Testis (tissue), 2 donors: ENCODE results near the gene AARS2.

ENCODE experiments used
- POLR2A ChIP-seq: fragments of 450-650 bp; IDR thresholded peaks from one replicate; pipeline ENCODE4 v1.6.1; 2017; ENCODE audit warnings: antibody characterized with exemption, mild to moderate bottlenecking, moderate library complexity
- TF ChIP-seq, protein P1 (sequence below), 3 experiments: fragments of 450-650 bp in 2 of 3; fragments of 200-600 bp in 1 of 3; sonication (generic) in 1 of 3; IDR thresholded peaks; one replicate each; pipeline ENCODE4 v1.5.1; 2016 to 2019; ENCODE audit warnings: antibody characterized with exemption in 3 of 3, mild to moderate bottlenecking in 2 of 3, moderate library complexity in 1 of 3

DNA sequence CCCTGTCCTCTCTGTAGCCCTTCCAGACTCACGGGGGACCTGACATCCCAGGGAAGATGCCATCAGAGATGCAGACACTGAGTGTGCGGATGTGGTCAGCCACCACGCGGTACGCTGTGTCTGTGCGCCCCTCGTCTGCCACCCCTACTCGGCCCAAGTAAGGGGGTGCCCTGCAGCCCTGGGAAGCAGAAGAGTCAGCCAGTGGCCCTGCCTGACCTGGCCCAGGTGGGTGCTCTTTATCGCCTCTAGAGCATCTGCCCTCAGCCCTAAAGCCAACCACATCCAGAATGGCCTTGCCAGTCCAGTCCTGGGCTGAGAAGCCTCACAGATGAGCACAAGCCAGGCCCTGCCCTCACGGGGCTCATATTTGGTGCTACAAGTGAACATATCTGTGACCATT is 5.9 kb downstream of the AARS2 start:
- TF ChIP-seq, protein P1, sequence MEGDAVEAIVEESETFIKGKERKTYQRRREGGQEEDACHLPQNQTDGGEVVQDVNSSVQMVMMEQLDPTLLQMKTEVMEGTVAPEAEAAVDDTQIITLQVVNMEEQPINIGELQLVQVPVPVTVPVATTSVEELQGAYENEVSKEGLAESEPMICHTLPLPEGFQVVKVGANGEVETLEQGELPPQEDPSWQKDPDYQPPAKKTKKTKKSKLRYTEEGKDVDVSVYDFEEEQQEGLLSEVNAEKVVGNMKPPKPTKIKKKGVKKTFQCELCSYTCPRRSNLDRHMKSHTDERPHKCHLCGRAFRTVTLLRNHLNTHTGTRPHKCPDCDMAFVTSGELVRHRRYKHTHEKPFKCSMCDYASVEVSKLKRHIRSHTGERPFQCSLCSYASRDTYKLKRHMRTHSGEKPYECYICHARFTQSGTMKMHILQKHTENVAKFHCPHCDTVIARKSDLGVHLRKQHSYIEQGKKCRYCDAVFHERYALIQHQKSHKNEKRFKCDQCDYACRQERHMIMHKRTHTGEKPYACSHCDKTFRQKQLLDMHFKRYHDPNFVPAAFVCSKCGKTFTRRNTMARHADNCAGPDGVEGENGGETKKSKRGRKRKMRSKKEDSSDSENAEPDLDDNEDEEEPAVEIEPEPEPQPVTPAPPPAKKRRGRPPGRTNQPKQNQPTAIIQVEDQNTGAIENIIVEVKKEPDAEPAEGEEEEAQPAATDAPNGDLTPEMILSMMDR (IDR thresholded peaks at IDR 0.05) = no peak
- TF ChIP-seq POLR2A = no peak
